ENCODE data around the gene HSP90B1.

DNA sequence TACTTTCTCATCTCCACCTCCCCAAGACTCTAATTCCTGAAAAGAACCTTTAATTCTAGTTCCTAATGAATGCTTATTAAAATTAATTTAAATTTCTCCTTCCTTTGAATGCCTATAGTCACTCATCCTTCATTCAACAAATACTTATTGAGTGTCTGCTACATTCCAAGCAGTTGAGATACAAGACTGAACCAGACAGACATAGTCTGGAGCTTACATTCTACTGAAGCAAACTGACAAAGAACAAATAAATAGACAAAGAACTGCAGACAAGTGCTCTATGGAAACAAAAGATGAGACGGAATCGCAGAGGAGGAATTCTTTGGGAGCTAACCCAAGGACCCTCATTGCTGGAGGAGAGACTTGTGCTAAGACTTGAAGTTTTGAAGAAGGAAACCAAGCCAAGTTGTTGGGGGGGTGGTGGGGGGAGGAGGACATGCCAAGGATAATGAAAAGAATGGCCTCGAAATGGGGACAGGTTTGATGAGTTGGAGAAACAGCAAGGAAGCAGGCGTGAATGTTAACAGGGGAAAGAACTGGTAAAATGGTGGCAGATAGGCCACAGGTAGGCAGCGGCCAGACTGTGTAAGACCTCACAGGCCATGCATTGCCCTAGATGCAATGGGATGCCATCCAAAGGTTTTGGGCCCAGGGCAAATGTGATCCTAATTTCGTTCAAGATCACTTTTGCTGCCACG lies 25.8 kb downstream of the HSP90B1 start:
- TF ChIP-seq YY1 (IDR thresholded peaks at IDR 0.05; ENCODE audit: insufficient read depth, insufficient read length) (no peak), SUZ12 (IDR thresholded peaks at IDR 0.05; ENCODE audit: extremely low read depth, insufficient read depth, insufficient read length) (no peak), ZNF274 (IDR thresholded peaks at IDR 0.05; ENCODE audit: low read depth, low read length) (no peak)
